A549 (cell line): Measurements from ENCODE around the gene MOCOS. TPM values are rescaled to one million over a fixed set of nuclear protein-coding genes. Genes with fewer than 3 reads are reported as not detected.

Experiments
- ATAC-seq, 2 experiments: fragments of 200-7000 bp in 1 of 2; fragments of >200 bp in 1 of 2; cut with Nextera tagmentation in 1 of 2; cut with Tn5 transposase in 1 of 2; 3 replicates each; pipeline versions ENCODE4 v1.8.0 to v1.9.1; 2018 to 2020; ENCODE audit warnings: mild to moderate bottlenecking in 1 of 2, moderate library complexity in 1 of 2
- CTCF ChIA-PET: fragments of 300-600 bp; sonication (Branson Sonifier 250); formaldehyde crosslinking; extraction: SDS; loops from one replicate; lab custom pipeline; 2021; ENCODE audit warnings: antibody characterized with exemption, inconsistent platforms; lab: Yijun Ruan, JAX
- POLR2A ChIA-PET: fragments of 350-600 bp; formaldehyde crosslinking; extraction: SDS; loops from one replicate; lab custom pipeline; 2021; ENCODE audit warnings: antibody characterized with exemption, inconsistent platforms; lab: Yijun Ruan, JAX
- DNase-seq, 2 experiments: peaks; one replicate each; pipeline versions ENCODE4 v3.0.0 to v3.0.0-alpha.2; 2011 to 2016; ENCODE audit warnings: low read depth in 1 of 2, low spot score in 1 of 2
- FAIRE-seq: peaks from 2 replicates; lab custom pipeline; 2011; peaks lifted over from hg19 to GRCh38; lab: Jason Lieb, UNC
- H3K27ac ChIP-seq, 2 experiments: fragments of >200 bp; sonication (Bioruptor Twin); formaldehyde crosslinking; 3 replicates each; pipeline ENCODE4 v1.5.1; 2016 to 2017
- H3K4me1 ChIP-seq: fragments of >200 bp; sonication (Bioruptor Twin); formaldehyde crosslinking; 3 replicates; pipeline ENCODE4 v1.6.1; 2016
- H3K4me2 ChIP-seq: fragments of >200 bp; sonication (Bioruptor Twin); formaldehyde crosslinking; 3 replicates; pipeline ENCODE4 v1.6.1; 2016
- H3K4me3 ChIP-seq: fragments of >200 bp; sonication (Bioruptor Twin); formaldehyde crosslinking; 3 replicates; pipeline ENCODE4 v1.5.1; 2016
- H3K9me3 ChIP-seq: fragments of >200 bp; sonication (Bioruptor Twin); formaldehyde crosslinking; 3 replicates; pipeline ENCODE4 v1.6.1; 2016
- BHLHE40 ChIP-seq: IDR thresholded peaks from 2 replicates; pipeline ENCODE4 v1.6.1; 2012; ENCODE audit warnings: low read depth, low read length, inconsistent platforms
- CHD4 ChIP-seq: fragments of 200-600 bp; sonication (generic); IDR thresholded peaks from 2 replicates; pipeline ENCODE4 v1.6.1; 2016; ENCODE audit warnings: antibody characterized with exemption, mild to moderate bottlenecking, borderline replicate concordance
- EHMT2 ChIP-seq: fragments of 200-600 bp; sonication (generic); IDR thresholded peaks from 2 replicates; pipeline ENCODE4 v1.6.1; 2016; ENCODE audit warnings: antibody characterized with exemption, low read depth, mild to moderate bottlenecking, moderate library complexity
- FOSB ChIP-seq: fragments of 250-450 bp; sonication (Bioruptor Pico); IDR thresholded peaks from 2 replicates; pipeline ENCODE4 v1.5.0; 2020; ENCODE audit warnings: mild to moderate bottlenecking, moderate library complexity
- FOSL2 ChIP-seq, 2 experiments: fragments of 450-650 bp in 1 of 2; fragments of >200 bp in 1 of 2; sonication (Bioruptor Twin) in 1 of 2; formaldehyde crosslinking; IDR thresholded peaks; 2 replicates each; pipeline versions ENCODE4 v1.5.0 to v1.6.1; 2016 to 2020; ENCODE audit warnings: mild to moderate bottlenecking in 1 of 2, moderate library complexity in 1 of 2
- GATA3 ChIP-seq: IDR thresholded peaks from 2 replicates; pipeline ENCODE4 v1.6.1; 2012; ENCODE audit warnings: borderline replicate concordance
- HOXB13 ChIP-seq: fragments of 250-450 bp; sonication (Bioruptor Pico); IDR thresholded peaks from 2 replicates; pipeline ENCODE4 v1.5.0; 2020; ENCODE audit warnings: low read depth, mild to moderate bottlenecking, moderate library complexity
- HOXB5 ChIP-seq: fragments of 250-450 bp; sonication (Bioruptor Pico); IDR thresholded peaks from 2 replicates; pipeline ENCODE4 v1.5.0; 2020; ENCODE audit warnings: mild to moderate bottlenecking, moderate library complexity
- RARB ChIP-seq: fragments of 250-450 bp; sonication (Bioruptor Pico); IDR thresholded peaks from 2 replicates; pipeline ENCODE4 v1.8.0; 2021; ENCODE audit warnings: mild to moderate bottlenecking, moderate library complexity
- RCOR1 ChIP-seq: fragments of 150-350 bp; IDR thresholded peaks from 2 replicates; pipeline ENCODE4 v1.6.1; 2014; ENCODE audit warnings: antibody characterized with exemption, low read length, low read depth
- RNF2 ChIP-seq: fragments of 200-600 bp; sonication (generic); IDR thresholded peaks from 2 replicates; pipeline ENCODE4 v1.6.1; 2016; ENCODE audit warnings: low read depth, mild to moderate bottlenecking, antibody characterized with exemption, moderate library complexity, borderline replicate concordance
- TP53 ChIP-seq: fragments of 250-450 bp; sonication (Bioruptor Pico); IDR thresholded peaks from 2 replicates; pipeline ENCODE4 v1.5.0; 2021; ENCODE audit warnings: mild to moderate bottlenecking, moderate library complexity
- ZNF302 ChIP-seq: fragments of 250-450 bp; sonication (Bioruptor Pico); IDR thresholded peaks from 2 replicates; pipeline ENCODE4 v1.9.0; 2021; ENCODE audit warnings: inconsistent platforms, mild to moderate bottlenecking, moderate library complexity
- WGBS: methylation state at CpG from one replicate; pipeline ENCODE4 v1.1.6; 2017; ENCODE audit errors: missing lambda C conversion rate; 5-methylcytosine and 5-hydroxymethylcytosine counted together
- polyA plus RNA-seq, 4 experiments: library from polyadenylated mRNA; depleted of rRNA in 3 of 4; stranded (reverse); fragments of >200 nt; fragmentation: RNase III in 1 of 4; extraction: RNeasy Plus Mini Kit Qiagen cat#74134 plus additional on column Dnase treatment in 1 of 4; gene quantifications; 2 replicates in 3 of 4; 3 replicates in 1 of 4; pipeline ENCODE4 v1.2.3, GENCODE V29; 2011 to 2017
- TF ChIP-seq, protein P1 (sequence below): fragments of 150-350 bp; IDR thresholded peaks from 2 replicates; pipeline ENCODE4 v1.6.1; 2014; ENCODE audit warnings: low read depth, mild to moderate bottlenecking, low read length
- TF ChIP-seq, protein P2 (sequence below): fragments of 250-450 bp; sonication (Bioruptor Pico); IDR thresholded peaks from 2 replicates; pipeline ENCODE4 v1.5.0; 2021; ENCODE audit warnings: mild to moderate bottlenecking, moderate library complexity, borderline replicate concordance
- TF ChIP-seq, protein P3 (sequence below): fragments of 200-600 bp; sonication (generic); IDR thresholded peaks from 2 replicates; pipeline ENCODE4 v1.6.1; 2016; ENCODE audit warnings: antibody characterized with exemption, mild to moderate bottlenecking, moderate library complexity
- TF ChIP-seq, protein P4 (sequence below): fragments of 450-650 bp; IDR thresholded peaks from 2 replicates; pipeline ENCODE4 v1.6.1; 2014; ENCODE audit warnings: antibody characterized with exemption
- TF ChIP-seq, protein P5 (sequence below): fragments of >200 bp; sonication (Bioruptor Twin); formaldehyde crosslinking; IDR thresholded peaks from 3 replicates; pipeline ENCODE4 v1.6.1; 2016

Gene MOCOS
- polyA plus RNA-seq, 2 of the 4 experiments (the other 2 are of a cell fraction), result 2.7 to 8.1 TPM

DNA sequence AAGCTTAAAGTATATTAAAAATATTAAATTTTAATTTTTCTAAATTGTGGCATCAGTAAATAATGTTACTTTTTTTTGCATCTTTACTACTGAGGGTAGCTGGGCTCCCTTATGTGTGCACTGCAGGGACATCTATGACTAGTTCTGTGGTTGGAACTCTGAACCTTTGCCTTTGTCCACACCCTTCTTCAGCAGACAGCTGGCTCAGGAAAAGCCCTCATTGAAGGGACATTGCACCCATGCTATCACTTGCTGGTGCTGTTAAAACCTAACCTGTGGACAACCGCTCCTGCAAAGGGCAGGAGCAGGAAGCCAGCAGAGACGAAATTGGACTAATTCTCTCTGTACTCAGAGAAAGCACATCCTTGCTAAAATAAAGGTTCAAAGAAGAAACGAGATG is 30.1 kb downstream of the MOCOS start:
- H3K4me3 ChIP-seq, result no peak overlapping the region
- H3K9me3 ChIP-seq, result no peaks in the 10 kb centered on the region
- H3K4me1 ChIP-seq, result no peaks in the 10 kb centered on the region
- no peak overlapping the region for H3K4me2 ChIP-seq
- DNase-seq (no peak), ATAC-seq (no peak), FAIRE-seq (no peak)
- H3K27ac ChIP-seq, result no peak overlapping the region
- 84% methylated on average over 3 of the region's 3 CpGs for WGBS
- CTCF ChIA-PET, result interaction anchor here (1.2 kb wide), 1 partner anchor 16 kb away, joined by 7 read pairs; no protein-coding TSS in a partner anchor
- TF ChIP-seq, protein P1, sequence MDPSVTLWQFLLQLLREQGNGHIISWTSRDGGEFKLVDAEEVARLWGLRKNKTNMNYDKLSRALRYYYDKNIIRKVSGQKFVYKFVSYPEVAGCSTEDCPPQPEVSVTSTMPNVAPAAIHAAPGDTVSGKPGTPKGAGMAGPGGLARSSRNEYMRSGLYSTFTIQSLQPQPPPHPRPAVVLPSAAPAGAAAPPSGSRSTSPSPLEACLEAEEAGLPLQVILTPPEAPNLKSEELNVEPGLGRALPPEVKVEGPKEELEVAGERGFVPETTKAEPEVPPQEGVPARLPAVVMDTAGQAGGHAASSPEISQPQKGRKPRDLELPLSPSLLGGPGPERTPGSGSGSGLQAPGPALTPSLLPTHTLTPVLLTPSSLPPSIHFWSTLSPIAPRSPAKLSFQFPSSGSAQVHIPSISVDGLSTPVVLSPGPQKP, result no peak
- TF ChIP-seq TP53 (CRISPR knock-in tag), result no peak
- TF ChIP-seq RARB (CRISPR knock-in tag), result no peak
- no peak for TF ChIP-seq CHD4
- no peak for TF ChIP-seq FOSL2 (IDR thresholded peaks at IDR 0.05)
- TF ChIP-seq FOSL2 (CRISPR knock-in tag; IDR thresholded peaks at IDR 0.05), result no peak
- TF ChIP-seq HOXB13, result no peak
- TF ChIP-seq EHMT2, result no peak
- TF ChIP-seq, protein P2, sequence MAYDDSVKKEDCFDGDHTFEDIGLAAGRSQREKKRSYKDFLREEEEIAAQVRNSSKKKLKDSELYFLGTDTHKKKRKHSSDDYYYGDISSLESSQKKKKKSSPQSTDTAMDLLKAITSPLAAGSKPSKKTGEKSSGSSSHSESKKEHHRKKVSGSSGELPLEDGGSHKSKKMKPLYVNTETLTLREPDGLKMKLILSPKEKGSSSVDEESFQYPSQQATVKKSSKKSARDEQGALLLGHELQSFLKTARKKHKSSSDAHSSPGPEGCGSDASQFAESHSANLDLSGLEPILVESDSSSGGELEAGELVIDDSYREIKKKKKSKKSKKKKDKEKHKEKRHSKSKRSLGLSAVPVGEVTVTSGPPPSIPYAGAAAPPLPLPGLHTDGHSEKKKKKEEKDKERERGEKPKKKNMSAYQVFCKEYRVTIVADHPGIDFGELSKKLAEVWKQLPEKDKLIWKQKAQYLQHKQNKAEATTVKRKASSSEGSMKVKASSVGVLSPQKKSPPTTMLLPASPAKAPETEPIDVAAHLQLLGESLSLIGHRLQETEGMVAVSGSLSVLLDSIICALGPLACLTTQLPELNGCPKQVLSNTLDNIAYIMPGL (CRISPR knock-in tag), result no peak
- TF ChIP-seq, protein P3, sequence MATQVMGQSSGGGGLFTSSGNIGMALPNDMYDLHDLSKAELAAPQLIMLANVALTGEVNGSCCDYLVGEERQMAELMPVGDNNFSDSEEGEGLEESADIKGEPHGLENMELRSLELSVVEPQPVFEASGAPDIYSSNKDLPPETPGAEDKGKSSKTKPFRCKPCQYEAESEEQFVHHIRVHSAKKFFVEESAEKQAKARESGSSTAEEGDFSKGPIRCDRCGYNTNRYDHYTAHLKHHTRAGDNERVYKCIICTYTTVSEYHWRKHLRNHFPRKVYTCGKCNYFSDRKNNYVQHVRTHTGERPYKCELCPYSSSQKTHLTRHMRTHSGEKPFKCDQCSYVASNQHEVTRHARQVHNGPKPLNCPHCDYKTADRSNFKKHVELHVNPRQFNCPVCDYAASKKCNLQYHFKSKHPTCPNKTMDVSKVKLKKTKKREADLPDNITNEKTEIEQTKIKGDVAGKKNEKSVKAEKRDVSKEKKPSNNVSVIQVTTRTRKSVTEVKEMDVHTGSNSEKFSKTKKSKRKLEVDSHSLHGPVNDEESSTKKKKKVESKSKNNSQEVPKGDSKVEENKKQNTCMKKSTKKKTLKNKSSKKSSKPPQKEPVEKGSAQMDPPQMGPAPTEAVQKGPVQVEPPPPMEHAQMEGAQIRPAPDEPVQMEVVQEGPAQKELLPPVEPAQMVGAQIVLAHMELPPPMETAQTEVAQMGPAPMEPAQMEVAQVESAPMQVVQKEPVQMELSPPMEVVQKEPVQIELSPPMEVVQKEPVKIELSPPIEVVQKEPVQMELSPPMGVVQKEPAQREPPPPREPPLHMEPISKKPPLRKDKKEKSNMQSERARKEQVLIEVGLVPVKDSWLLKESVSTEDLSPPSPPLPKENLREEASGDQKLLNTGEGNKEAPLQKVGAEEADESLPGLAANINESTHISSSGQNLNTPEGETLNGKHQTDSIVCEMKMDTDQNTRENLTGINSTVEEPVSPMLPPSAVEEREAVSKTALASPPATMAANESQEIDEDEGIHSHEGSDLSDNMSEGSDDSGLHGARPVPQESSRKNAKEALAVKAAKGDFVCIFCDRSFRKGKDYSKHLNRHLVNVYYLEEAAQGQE, result no peak
- no peak for TF ChIP-seq GATA3
- TF ChIP-seq BHLHE40, result no peak
- TF ChIP-seq, protein P4, sequence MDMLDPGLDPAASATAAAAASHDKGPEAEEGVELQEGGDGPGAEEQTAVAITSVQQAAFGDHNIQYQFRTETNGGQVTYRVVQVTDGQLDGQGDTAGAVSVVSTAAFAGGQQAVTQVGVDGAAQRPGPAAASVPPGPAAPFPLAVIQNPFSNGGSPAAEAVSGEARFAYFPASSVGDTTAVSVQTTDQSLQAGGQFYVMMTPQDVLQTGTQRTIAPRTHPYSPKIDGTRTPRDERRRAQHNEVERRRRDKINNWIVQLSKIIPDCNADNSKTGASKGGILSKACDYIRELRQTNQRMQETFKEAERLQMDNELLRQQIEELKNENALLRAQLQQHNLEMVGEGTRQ, result no peak
- no peak for TF ChIP-seq HOXB5 (CRISPR knock-in tag)
- TF ChIP-seq RCOR1, result no peak
- TF ChIP-seq, protein P5, sequence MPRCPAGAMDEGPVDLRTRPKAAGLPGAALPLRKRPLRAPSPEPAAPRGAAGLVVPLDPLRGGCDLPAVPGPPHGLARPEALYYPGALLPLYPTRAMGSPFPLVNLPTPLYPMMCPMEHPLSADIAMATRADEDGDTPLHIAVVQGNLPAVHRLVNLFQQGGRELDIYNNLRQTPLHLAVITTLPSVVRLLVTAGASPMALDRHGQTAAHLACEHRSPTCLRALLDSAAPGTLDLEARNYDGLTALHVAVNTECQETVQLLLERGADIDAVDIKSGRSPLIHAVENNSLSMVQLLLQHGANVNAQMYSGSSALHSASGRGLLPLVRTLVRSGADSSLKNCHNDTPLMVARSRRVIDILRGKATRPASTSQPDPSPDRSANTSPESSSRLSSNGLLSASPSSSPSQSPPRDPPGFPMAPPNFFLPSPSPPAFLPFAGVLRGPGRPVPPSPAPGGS, result no peak
- TF ChIP-seq FOSB (CRISPR knock-in tag), result no peak
- no peak for TF ChIP-seq RNF2
- TF ChIP-seq ZNF302, result no peak
- POLR2A ChIA-PET, result no interaction called here
